Activated CD4-positive, alpha-beta T cell treated with anti-CD3 and anti-CD28 coated beads, Interleukin-2, Interleukin-4, amounts not matched to agents 100 ng/mL and 50 ng/mL, durations not matched to agents 16 hours and 8 hours (primary cell): ENCODE measurements around the gene GDF2.

ENCODE experiments used
- DNase-seq: peaks from one replicate; pipeline ENCODE4 v3.0.0-alpha.2; 2020; ENCODE audit warnings: low spot score

Gene GDF2

GRCh38 chr10:47322300-47323061 lies at the start of gene GDF2:
Gene GDF2, plus strand, starts transcription at chr10:47322454. Its CDS starts 215 bp downstream, at chr10:47322669.
- DNase-seq: no peak

DNA sequence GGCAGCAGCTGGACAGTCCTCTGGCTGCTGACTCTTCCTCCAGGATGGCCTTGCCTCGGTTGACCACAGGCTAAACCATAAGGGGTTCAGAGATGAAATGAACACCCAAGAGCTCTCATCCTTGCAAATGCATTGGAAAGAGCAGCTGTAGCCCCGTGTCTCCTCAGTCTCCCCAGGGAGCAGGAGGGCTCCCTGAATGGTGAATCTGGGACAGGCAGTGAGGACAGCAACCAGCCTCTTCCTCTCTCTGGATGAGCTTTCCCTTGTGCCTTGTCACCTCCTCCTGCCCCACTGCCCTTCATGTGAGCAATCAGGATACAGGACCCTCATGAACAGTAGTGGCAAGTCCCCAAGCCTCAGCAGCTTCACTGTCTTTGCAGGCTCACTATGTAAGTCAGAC lies 46.2 kb upstream of the GDF2 start:
- no peak for DNase-seq

DNA sequence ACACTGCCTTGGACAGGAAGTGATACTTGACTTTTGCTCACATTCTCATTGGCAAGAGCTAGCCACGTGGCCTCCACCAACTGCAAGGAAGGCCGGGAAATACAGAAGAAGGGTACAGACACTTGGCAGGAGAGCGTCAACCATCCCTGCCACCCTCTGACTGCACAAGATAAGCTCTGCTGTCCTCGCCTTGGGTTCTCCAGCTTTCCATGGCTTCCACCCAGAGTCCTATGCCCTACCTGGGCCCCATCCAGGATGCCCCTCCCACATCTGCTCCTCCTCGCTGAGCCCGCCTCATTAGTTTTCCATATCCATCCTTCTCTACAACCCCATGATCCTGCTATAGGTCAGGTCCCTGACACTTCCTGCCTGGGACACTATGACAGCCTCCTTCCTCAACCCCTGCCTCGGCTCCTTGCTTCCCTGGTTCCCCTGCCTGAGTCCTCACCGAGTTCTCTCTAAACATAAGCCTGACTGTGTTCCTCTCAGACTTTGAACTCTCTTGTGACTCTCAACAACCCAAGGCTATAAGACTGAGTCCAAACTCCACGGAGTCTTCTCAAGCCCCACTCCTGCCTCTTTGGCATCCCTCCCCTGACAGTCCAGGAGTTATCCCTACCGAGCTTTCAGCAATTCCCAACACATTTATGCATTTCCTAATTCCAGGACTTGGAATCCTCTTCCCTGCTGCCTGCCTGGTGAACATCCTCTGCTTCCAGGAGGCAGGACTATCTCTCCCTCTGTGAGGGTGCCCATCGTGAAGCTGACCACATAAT lies 45.5 kb upstream of the GDF2 start:
- DNase-seq: no peak

DNA sequence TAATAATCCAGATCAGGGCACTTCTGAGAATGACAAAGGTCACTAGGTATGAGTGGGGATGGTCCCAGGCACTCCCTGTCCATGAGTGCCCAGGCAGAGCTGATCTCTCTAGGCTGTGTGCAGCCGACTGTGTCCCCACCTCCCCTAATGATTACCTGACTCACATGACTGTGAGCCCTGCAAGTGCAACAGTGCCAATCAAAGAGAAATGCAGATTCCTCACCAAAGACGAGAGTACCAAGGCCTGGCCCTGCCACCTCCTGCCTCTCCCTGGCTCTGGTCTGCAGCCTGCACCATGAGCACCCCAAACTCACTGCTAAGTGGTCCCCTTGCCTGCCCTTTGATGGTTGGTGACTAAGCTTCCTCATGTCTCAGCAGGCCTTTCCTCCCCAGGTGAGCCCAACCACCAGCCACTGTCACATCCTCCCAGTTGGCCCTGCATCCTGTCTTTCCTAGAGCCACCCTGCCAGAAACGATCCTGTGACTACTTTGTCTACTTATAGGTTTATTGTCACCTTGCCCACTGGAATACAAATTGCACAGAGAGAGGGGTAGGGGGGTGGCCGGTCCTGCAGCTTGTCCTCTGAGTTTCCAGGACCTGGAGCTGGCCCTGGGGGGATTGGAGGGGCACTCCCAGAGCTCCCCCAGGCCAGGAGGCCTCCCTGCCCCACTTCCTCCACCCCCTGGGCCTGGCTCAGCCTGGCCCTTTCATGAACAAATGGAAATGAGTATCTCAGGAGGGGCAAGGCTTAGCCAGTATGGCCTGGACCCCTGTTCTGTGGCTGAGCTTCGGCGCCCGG lies 44.7 kb upstream of the GDF2 start:
- no peak for DNase-seq

- DNase-seq: no peak
Observed at GRCh38 chr10:47278152-47278473, 44.1 kb upstream of the GDF2 start.

GRCh38 chr10:47278720-47279119 lies 43.5 kb upstream of the GDF2 start:
- DNase-seq: no peak

DNA sequence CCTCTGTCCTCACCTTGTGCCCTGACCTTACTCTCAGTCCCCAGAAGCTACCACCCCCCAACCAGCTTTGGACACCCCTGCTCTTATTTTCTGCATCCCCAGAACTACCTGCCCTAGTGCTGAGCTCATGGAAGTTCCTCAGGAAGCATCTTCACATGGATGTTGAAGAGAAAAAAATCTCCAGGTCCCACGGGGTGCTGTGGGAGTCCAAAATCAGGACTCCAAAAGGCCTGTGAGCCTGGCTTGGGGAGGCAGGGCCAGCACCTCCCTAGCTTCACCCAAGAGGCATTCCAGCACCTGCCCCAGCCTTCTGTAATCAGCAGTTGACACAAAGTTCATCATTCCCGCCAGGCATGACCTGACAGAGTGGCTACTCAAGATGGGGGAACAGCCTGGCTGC lies 43.0 kb upstream of the GDF2 start:
- DNase-seq: no peak

DNA sequence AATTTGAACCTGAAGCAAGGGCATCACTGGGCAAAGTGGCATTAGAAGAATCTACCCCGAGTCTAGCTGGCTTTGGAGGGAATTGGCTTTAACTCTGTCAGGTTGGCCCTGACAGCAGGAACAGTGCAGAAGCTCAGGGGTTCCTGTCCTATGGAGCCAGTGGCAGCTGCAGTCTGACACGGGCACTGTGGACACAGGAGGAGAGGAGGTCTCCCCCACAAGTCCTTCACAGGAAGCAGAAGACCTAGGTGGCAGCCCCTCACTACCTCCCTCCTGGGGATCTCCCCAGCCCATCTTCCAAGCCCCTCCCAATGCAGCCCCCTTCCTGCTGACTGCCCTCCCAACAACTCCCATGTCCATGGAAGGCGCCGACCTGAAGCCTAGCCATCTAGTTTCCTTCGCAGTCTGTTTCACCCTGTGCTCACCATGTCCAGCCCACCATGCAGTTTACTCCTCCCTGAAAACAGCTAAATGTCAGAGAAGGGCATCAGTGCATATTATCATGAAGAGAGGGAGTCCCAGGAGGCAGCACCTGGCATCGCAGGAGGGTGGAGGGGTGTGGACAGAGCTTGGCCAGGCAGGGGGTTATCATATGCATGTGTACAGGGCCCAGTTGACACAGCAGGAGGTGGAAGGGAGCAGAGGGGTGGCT lies 40.1 kb upstream of the GDF2 start:
- no peak for DNase-seq

DNA sequence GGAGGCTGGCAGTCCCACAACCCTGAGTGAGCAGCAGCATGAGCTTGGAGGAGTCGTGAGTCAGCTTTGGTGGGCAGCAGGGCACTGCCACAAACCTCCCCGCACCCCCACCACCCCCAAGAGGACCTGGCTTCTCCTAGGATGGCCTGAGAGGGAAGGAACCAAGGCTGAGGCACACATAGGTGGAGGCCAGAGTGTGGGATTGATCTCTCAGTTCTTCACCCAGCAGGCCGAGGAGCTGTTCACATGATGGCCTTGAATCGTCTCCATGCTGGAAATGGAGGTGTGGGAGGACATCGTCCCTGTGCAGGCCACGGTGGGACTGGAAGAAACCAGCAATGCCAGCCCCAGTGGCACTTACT lies 39.6 kb upstream of the GDF2 start:
- no peak for DNase-seq

- no peak for DNase-seq
Observed at GRCh38 chr10:47283101-47283630, 39.1 kb upstream of the GDF2 start.

- no peak for DNase-seq
Observed at GRCh38 chr10:47283848-47284247, 38.4 kb upstream of the GDF2 start.

- DNase-seq: no peak
Observed at GRCh38 chr10:47285381-47286115, 36.7 kb upstream of the GDF2 start.

DNA sequence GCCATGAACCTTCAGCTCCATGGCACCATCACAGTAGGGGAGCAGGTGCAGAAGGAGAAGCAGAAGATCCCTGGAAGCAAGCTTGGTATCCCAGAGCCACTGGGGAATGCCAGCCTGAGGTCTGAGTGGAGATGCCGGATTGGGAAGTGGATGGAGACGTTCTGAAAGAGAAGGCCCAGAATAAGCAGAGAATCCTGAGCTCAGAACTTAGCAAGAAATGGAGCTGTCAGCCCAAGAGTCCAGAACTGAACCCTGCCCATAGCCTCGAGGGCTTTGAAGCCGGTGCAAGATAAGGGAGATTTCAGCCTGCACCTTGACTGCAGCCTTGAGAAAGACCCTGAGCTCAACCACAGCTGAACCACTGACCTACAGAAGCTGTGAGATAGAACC lies 36.1 kb upstream of the GDF2 start:
- DNase-seq: no peak

- DNase-seq: no peak
Observed at GRCh38 chr10:47286591-47287315, 35.5 kb upstream of the GDF2 start.

- DNase-seq: no peak
Observed at GRCh38 chr10:47287365-47287802, 34.9 kb upstream of the GDF2 start.

DNA sequence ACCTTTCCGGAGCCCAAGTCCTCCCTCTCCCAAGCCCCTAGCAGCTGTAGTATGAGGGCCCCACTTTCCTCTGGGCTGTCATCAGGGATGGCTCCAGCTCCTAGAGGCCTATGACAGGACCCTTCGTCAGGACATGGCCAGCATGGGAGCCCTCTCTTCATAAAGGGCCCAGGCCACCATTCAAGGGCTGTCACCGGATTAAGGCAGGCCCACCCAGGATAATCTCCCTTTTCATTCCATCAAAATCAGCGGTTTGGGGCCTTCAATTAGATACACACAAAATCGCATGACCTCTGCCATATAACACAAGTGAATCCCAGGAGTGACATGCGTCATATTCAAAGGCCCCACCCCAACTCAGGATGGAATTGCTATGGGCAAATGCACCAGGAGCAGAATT lies 34.4 kb upstream of the GDF2 start:
- no peak for DNase-seq

GRCh38 chr10:47288236-47288635 lies 34.0 kb upstream of the GDF2 start:
- DNase-seq: no peak

DNA sequence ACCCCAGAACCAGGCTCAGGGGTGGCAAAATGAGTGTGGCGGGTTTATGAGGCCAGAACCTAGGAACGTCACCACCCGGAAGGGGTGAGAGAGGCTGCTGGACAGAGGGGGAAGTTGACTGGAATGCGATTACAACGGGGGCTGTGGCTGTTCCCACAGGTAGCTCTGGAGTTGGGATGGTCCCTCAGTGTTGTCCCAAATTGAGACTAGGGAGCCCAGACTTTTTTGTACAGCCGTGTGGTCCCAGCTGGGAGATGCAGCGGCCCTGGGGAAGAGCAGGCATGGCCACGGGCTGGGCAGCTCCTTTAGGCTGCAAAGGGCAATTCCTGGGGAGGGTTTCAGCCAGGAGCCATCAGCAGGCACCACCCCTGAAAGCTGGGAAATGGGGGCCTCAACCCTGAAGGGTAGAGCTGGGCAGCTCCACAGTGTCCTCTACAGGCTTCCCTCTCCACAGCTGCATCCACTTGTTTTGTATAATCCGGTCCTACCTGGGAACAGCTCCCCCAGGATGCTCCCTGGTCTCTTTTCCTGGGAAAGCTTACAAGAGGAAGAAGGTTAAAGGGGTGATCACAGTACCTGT lies 33.2 kb upstream of the GDF2 start:
- no peak for DNase-seq

GRCh38 chr10:47289921-47290320 lies 32.3 kb upstream of the GDF2 start:
- no peak for DNase-seq

DNA sequence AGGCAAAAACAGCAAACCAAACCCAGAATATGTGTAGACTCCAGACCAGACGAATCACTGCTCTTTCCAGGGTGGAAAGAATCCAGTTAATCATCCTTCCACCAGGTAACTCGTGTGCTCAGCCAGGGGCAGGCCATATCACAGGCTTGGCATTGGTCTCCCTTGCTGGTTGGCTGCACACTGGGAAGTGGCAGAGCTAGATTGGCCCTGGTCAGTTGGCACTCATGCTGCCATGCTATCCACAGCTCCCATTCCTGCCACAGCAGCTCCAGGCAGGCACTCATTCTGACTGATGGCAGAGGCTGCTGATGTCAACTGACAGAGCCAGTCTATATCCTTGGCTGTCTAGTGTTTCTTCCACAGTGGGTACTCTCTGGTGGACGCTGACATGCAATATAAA lies 31.9 kb upstream of the GDF2 start:
- no peak for DNase-seq
